Loucy (cell line): ENCODE results near the gene LTBP1.

ENCODE experiments used
- H2AFZ ChIP-seq: fragments of 200-600 bp; sonication (generic); 2 replicates; pipeline ENCODE4 v1.6.0; 2016; ENCODE audit warnings: antibody characterized with exemption, mild to moderate bottlenecking, low read length, moderate library complexity
- H3F3A ChIP-seq: fragments of 200-600 bp; 2 replicates; pipeline ENCODE4 v1.6.0; 2016; ENCODE audit warnings: antibody characterized with exemption, low read depth, mild to moderate bottlenecking
- H3K27me3 ChIP-seq: fragments of 200-600 bp; sonication (generic); 2 replicates; pipeline ENCODE4 v1.6.1; 2014; ENCODE audit warnings: low read length, mild to moderate bottlenecking; ENCODE audit not compliant: insufficient read depth, poor library complexity, severe bottlenecking
- H3K36me3 ChIP-seq: fragments of 200-600 bp; sonication (generic); 2 replicates; pipeline ENCODE4 v1.6.1; 2016; ENCODE audit warnings: low read length; ENCODE audit not compliant: insufficient read depth
- H3K4me1 ChIP-seq: fragments of 200-600 bp; sonication (generic); 2 replicates; pipeline ENCODE4 v1.5.1; 2014; ENCODE audit warnings: low read length, mild to moderate bottlenecking; ENCODE audit not compliant: insufficient read depth, poor library complexity, severe bottlenecking
- H3K4me2 ChIP-seq: fragments of 200-600 bp; sonication (generic); 2 replicates; pipeline ENCODE4 v1.6.0; 2014; ENCODE audit warnings: antibody characterized with exemption, low read length, low read depth, mild to moderate bottlenecking; ENCODE audit not compliant: poor library complexity, severe bottlenecking
- H3K4me3 ChIP-seq: fragments of 200-600 bp; sonication (generic); 2 replicates; pipeline ENCODE4 v1.5.1; 2014; ENCODE audit warnings: low read length, mild to moderate bottlenecking, mixed read lengths; ENCODE audit not compliant: poor library complexity, severe bottlenecking
- H3K79me2 ChIP-seq: fragments of 200-600 bp; sonication (generic); 2 replicates; pipeline ENCODE4 v1.6.1; 2014; ENCODE audit warnings: low read length; ENCODE audit not compliant: insufficient read depth
- H3K9ac ChIP-seq: fragments of 200-600 bp; sonication (generic); 2 replicates; pipeline ENCODE4 v1.6.0; 2014; ENCODE audit warnings: mild to moderate bottlenecking, low read depth, low read length, moderate library complexity; ENCODE audit not compliant: poor library complexity, severe bottlenecking
- H3K9me2 ChIP-seq: fragments of 200-600 bp; sonication (generic); replicated peaks from 2 replicates; pipeline ENCODE4 v1.6.1; 2016; ENCODE audit warnings: low read depth, low read length, mixed read lengths
- H3K9me3 ChIP-seq: fragments of 200-600 bp; sonication (generic); 2 replicates; pipeline ENCODE4 v1.6.1; 2014; ENCODE audit warnings: mild to moderate bottlenecking, antibody characterized with exemption, low read length, low read depth; ENCODE audit not compliant: insufficient read depth
- H4K20me1 ChIP-seq: fragments of 200-600 bp; sonication (generic); 2 replicates; pipeline ENCODE4 v1.6.0; 2014; ENCODE audit warnings: antibody characterized with exemption, low read length, mild to moderate bottlenecking; ENCODE audit not compliant: insufficient read depth, poor library complexity, severe bottlenecking
- EZH2phosphoT487 ChIP-seq: fragments of 200-600 bp; IDR thresholded peaks from 2 replicates; pipeline ENCODE4 v1.6.1; 2018; ENCODE audit warnings: antibody characterized with exemption, mild to moderate bottlenecking, moderate library complexity, borderline replicate concordance
- TF ChIP-seq, protein P1 (sequence below): fragments of 200-600 bp; sonication (generic); conservative IDR thresholded peaks from 2 replicates; pipeline ENCODE4 v1.5.1; 2014; ENCODE audit warnings: mild to moderate bottlenecking, antibody characterized with exemption, low read length

The LTBP1 gene

DNA sequence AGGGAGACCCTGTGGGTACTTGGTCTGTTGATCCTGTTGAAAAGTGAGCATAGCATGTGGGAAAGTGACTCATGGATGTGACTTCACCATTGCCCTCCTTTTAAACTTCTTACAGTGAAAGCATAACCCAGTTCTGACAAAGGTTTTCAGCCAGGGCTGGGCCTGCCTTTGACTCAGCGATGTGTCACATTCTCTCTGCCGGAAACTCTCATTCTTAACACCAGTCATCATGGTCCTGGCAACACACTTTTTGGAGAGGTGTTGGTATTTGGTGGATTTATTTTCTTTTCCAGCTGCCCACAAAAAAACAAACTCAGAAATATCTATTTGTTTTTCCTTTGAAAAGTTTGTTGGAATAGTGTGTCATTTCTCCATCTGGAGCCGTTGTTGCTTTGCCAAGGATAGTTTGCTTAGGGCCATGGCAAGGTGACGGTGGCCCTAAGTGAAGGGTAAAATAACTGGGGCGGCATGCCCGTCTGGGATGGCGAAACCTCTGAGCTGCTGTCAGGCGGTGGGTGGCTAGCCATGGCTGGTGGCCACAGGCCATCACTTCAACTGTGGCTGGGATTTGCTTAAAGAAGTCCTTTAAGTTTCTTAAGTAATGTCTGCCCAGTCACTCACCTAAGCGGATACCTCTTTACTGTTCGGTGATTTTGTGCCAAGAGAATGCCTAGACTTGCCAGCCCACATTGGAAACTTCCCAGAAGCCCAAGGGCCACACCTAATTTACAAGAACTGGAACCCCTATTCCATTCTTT, 123.3 kb downstream of the LTBP1 start:
- Histone ChIP-seq H3K27me3 (no peaks in the 10 kb centered on the region), H3K4me1 (no peaks in the 10 kb centered on the region), H3F3A (no peaks in the 10 kb centered on the region), H3K79me2 (no peaks in the 10 kb centered on the region), H3K4me2 (no peak overlapping the region), H3K4me3 (no peak overlapping the region), H2AFZ (no peak overlapping the region), H4K20me1 (no peaks in the 10 kb centered on the region), H3K9ac (no peak overlapping the region), H3K9me2 (no peaks in the 10 kb centered on the region), H3K9me3 (no peaks in the 10 kb centered on the region), H3K36me3 (no peaks in the 10 kb centered on the region)
- no peak for TF ChIP-seq EZH2phosphoT487
- TF ChIP-seq, protein P1, sequence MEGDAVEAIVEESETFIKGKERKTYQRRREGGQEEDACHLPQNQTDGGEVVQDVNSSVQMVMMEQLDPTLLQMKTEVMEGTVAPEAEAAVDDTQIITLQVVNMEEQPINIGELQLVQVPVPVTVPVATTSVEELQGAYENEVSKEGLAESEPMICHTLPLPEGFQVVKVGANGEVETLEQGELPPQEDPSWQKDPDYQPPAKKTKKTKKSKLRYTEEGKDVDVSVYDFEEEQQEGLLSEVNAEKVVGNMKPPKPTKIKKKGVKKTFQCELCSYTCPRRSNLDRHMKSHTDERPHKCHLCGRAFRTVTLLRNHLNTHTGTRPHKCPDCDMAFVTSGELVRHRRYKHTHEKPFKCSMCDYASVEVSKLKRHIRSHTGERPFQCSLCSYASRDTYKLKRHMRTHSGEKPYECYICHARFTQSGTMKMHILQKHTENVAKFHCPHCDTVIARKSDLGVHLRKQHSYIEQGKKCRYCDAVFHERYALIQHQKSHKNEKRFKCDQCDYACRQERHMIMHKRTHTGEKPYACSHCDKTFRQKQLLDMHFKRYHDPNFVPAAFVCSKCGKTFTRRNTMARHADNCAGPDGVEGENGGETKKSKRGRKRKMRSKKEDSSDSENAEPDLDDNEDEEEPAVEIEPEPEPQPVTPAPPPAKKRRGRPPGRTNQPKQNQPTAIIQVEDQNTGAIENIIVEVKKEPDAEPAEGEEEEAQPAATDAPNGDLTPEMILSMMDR: no peak

DNA sequence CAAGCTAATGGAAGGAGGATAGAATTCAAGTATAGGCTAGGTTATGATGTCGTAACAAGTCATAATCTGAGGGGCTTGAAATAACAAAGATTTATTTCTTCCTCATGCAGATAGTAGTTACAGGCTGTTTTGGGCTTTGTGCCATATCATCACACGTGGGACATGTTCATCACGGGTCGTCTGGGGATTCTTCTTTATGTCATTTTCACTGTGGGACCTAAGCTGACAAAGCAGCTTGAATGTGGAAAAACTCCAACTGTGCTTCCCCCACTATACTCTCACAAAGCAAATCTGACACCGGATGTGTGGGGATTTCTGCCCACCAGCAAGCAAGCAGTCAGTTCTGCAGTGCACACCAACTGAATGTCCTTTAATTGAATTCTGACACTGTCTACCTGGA, 124.8 kb downstream of the LTBP1 start:
- Histone ChIP-seq H4K20me1 (no peaks in the 10 kb centered on the region), H3K79me2 (no peaks in the 10 kb centered on the region), H3F3A (no peaks in the 10 kb centered on the region), H3K4me1 (no peaks in the 10 kb centered on the region), H3K4me2 (no peak overlapping the region), H3K27me3 (no peaks in the 10 kb centered on the region), H3K9me3 (no peaks in the 10 kb centered on the region), H3K4me3 (no peak overlapping the region), H3K36me3 (no peaks in the 10 kb centered on the region), H3K9ac (no peak overlapping the region), H3K9me2 (no peaks in the 10 kb centered on the region), H2AFZ (no peak overlapping the region)
- TF ChIP-seq, protein P1: no peak
- no peak for TF ChIP-seq EZH2phosphoT487

DNA sequence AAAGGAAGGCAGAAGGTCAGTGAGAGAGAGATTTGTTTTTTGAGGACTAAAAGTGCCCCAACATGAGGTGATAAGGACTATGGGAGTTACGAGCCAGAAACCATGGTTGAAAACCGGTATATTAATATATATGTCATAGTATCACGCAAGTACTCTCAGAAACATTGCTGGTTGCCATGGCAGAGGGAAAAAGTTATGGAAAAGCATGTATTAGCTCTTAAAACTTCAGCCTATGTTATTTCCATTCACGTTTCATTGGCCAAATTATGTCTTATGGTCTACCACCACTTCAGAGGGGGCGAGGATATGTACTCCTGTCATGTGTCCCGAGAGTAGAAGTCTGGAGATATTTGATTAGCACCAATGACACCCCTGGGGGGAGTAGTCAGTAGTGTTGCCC, 125.9 kb downstream of the LTBP1 start:
- H3K9me2 ChIP-seq: no peaks in the 10 kb centered on the region
- no peaks in the 10 kb centered on the region for H3F3A ChIP-seq
- no peaks in the 10 kb centered on the region for H3K36me3 ChIP-seq
- H2AFZ ChIP-seq: no peak overlapping the region
- H3K27me3 ChIP-seq: no peaks in the 10 kb centered on the region
- TF ChIP-seq, protein P1: no peak
- no peak for TF ChIP-seq EZH2phosphoT487
- H3K79me2 ChIP-seq: no peaks in the 10 kb centered on the region
- H3K9me3 ChIP-seq: no peaks in the 10 kb centered on the region
- no peak overlapping the region for H3K4me2 ChIP-seq
- no peak overlapping the region for H3K9ac ChIP-seq
- peaks cover 6% of the 10 kb centered on the region for H3K4me1 ChIP-seq
- no peaks in the 10 kb centered on the region for H4K20me1 ChIP-seq
- H3K4me3 ChIP-seq: no peak overlapping the region
